Kasumi-1 (cell line): ENCODE results near the gene SPATA12.

Experiments used
- DNase-seq, 2 experiments: peaks; one replicate each; lab custom pipeline; 2025; lab: John Stamatoyannopoulos, UW

The SPATA12 gene, protein sequence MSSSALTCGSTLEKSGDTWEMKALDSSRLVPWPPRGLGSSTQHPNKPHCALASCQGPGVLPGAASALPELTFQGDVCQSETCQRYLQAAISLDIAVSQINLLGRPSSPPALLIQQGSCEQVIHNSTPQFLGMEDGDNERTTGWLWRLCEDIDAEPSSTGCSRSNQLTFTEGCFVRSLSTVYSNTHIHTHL

DNA sequence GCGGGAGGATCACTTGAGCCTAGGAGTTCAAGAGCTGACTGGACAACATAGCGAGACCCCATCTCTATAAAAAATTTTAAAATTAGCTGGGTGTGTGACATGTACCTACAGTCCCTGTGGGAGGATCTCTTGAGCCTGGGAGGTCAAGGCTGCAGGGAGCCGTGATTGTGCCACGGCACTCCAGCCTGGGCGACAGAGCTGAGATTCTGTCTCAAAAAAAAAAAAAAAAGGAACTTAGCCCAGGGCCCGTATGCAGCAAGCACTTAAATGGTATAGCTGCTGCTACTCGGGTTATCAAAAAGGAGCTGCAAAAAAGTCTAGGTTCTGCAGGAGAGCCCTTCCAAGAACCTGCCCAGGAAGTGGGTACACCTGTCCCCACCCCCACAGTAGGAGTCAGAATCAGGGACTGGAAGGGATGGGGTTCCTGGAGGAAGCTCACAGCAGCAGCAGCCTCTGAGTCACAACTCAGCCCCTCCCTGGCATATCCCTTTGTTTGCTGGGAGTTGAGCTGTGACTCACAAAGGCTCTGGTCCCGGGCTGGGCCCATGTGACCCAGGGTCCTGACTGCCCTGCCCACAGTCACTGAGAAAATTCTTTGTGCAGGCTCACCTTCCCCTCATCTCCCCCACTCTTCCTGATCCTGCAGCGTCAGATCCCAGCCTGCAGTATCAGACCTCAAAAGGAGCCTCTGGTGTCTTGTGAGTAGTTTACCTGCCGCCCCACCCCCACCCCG lies at the start of gene SPATA12:
TSS of gene SPATA12 (plus strand) at position 576 of the 733 bp plus-strand sequence. CDS start 13,031 bp downstream, outside the sequence.
- DNase-seq: peak; percentile 74 to 76

DNA sequence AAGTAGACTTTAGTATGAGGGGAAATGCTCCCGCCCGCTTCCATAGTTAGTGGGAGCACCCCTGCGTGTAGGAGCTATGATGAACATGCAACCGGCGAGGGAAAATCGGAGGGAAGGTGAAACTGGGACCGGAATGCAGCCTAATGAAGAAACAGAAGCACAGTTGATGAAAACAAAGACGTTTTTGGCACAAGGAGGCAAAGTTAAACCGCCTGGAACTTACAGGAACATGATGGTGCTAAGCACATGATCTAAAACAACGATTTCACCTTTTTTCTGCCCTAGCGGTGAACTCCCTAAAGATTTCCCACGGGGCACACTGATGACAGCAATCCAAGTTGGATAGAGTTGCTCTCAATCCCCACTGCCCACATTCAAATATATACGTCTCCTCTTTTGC lies 49.4 kb upstream of the SPATA12 start:
- DNase-seq: no peak

DNA sequence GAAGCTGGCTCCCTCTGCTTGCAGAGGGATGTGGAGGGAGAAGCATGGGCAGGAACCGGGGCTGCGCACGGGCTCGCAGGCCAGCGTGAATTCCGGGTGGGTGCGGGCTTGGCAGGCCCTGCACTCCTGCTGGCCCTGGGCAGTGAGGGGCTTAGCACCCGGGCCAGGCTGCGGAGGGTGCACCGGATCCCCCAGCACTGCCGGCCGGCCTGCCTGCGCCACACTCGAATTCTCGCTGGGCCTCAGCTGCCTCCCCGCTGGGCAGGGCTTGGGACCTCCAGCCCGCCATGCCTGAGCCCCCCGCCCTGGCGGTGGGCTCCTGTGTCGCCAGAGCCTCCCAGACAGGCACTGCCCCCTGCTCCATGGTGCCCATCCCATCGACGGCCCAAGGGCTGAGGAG lies 47.6 kb upstream of the SPATA12 start:
- no peak for DNase-seq

DNA sequence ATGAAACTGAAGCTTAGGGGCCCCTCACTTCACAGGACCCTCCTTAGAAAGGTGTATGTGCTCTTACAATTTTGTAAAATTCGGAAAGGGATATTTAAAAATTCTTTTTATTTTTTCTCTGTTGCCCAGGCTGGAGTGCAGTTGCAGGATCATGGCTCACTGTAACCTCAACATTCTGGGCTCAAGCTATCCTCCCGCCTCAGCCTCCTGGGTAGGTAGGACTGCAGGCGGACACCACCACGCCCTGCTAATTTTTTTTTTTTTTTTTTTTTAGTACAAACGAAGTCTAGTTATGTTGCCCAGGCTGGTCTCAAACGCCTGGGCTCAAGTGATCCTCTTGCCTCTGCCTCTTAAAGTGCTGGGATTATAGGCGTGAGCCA lies 45.1 kb upstream of the SPATA12 start:
- no peak for DNase-seq

DNA sequence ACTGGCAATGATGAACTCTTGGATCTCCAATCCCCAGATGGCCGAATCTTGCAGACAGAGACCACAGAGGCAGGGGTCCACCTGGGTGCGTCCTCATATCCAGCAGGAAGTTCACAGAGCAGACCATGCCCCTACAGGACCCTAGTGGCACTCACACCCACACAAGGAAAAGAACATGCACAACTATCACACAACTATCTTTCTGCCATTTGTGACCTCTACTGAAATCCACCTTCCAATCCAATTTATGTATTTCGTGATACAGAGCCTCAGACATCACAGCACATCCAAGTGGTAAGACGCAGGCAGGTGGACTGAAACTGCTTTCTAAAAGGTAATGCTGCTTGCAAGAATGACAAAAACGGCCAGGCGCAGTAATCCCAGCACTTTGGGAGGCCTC lies 44.6 kb upstream of the SPATA12 start:
- no peak for DNase-seq

DNA sequence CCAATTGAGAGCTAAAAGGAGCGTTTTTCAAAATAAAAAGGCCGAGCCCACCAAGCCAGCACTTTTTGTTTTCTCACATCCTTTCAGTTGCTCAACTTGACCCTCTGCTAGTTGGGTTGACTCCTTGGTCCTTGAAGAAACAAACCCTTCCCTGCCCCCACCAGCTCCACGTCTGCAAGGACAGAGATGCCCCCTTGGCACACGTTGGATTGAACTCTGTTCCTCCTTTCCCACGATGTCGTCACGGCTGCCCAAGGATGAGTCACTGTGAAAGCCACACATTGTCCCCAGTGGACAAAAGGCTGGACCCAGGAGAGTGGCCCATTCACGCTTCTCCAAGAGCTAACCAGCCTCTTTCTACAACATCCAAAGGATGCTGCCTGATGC lies 43.0 kb upstream of the SPATA12 start:
- no peak for DNase-seq

DNA sequence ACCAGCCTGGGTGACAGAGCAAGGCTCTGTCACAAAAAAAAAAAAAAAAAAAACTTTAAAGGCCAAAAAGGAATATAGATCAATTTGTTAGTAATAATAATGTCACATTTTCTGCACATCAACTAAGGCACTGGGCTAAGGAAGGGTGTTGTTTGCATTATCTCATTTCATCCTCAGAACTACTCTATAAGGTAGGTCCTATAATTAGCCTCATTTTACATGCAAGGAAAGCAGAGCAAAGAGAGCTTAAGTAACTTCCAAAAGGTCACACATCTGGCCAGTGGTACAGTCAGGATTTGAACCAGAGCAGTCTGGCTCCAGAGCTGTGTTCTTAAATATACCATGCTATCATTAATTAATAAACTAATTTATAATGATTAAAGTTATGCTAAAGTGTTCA lies 42.2 kb upstream of the SPATA12 start:
- DNase-seq: no peak

DNA sequence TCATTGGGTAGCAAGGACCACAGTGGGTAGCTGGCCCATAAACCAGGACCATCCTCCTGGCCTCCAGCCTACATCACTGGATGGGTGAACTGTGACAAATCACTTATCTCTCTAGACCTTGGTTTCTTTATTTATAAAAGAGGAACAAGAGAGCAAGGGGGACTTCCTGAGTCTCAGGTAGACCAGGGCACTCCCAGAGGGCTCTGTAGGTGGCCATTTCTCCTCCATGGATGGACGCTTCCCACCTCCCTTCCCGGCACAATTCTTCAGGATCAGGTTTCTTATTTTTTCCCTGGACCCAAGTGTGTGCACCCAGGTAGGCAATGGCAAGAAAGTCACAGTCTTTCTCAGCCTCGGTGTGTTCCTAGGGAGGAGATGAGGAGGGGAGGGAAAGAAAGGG lies 41.4 kb upstream of the SPATA12 start:
- DNase-seq: no peak

DNA sequence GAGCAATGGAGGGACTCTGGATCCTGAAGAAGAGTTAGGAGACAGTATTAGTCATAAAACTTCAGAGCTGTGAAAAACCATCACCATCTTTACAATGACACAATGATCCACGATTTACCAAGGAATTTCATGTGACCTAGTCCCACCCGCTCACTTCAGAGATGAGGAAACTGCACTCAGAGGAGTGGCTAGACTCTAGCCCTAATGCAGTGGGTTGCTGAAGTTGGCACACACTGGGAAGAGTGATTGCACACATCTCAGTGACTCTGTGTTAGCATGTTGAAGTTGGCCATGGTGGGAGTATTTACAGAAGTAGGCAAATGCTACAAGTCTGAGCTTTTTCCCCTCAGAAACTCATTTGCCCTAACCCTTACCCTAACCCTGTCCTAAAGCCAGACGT lies 35.2 kb upstream of the SPATA12 start:
- no peak for DNase-seq

DNA sequence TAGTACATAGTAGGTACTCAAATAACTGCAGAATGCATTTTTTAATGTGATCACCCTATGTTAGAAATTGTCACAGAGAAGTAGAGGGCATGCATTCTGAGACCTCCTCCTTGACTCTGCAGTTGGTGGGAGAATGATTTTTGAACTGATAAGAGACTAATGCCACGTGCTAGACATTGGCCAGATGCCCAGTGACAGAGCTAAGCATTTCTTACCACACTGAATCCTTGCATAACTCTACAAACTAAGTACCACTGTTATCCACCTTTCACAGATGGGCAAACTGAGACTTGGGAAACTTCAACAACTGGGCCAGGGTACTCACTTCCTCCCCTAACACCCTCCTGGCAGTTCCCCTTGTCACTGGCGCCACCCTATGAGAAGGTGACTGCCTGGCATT lies 33.5 kb upstream of the SPATA12 start:
- peak; percentile 21 to 25 for DNase-seq

DNA sequence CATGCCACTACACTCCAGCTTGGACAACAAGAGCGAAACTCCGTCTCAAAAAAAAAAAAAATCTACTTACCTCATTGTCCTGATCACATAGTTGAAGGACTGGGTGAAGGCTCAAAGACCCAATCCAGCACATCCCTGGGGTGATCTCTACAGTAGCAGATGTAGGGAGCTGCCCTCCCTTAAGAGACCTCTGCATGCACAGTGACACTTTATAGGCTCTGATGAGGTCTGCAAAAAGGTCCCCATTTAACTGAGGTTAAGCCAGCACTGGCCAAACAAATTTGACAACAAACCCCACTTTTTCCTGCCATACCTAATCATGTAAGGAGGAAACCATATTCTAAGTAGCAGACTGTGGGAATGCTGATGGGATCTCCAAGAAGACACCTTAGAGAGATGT lies 31.1 kb upstream of the SPATA12 start:
- no peak for DNase-seq

DNA sequence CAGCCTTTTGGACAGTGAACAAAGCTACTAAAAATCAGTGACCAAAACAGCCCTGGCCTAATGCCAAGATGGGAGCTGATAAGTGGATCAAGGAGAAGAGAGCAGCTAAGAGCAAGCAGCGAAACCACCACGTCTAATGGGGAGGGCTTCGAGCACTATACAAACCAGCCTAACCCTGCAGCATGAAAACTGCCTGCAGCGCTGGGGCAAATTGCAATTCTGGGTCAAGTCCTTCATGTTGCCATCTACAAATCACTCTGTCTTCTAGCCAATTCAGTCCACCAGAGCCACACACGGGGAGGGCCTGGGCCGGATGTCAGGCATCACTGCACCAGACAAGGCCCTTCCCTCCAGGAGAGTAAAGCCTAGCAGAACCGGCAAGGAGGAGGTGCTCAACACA lies 30.5 kb upstream of the SPATA12 start:
- DNase-seq: no peak

DNA sequence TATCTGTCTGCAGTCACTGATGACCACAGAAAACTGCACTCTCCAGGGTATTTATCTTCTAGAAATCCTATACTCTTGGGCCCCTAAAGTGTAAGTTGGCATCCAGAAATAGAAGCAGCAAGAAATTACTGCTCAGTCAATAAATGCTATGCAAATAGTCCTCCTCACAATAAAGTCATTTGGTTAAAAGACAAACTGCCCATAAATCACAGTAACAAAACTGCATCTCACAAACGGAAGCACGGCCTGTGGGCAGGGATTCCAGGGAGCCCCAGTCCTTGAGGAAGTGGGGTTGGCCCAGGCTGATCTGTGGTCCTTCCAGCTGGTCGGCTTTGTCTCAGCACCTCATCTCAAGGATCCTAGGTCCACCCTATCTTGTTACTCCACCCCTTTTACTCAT lies 29.7 kb upstream of the SPATA12 start:
- DNase-seq: no peak

DNA sequence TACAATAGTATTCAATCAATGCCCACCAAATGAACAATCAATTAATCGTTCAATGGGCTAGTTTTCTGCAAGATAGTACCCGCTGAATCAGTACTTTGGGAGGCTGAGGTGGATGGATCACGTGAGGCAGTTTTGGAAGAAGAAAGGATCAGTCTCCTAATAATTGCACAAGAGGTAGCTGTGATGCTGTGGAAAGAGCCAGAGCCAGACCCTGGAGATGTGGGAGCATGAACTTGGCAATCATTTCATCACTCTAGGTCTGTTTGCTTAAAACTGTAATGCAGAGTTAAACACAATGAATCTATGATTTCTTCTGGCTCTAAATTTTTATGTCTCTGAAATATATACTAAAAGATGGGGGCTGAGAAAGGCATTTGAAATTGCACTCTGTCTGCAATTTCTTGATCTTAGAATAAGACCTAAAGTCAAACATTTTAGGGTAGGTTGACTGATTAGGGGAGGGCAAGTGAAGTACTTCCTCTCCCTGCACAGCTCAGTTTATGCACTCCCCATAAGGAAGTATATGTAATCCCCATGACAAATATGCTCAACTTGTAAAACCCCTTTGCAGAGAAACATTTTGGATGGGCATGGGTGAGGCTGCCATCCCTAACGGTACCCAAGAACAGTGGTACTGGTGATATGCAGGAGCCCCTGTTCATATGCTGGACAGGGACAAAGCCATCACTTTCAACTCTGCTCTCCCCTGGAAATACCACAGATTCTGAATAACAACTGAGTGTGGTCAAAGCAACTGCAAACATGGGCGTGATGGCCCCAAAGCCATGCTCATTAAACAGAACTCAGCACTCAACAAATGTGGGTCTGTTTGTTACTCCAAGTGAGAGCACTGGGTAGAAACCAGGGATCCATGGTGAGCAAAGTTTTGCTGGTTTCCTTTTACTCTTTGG lies 28.6 kb upstream of the SPATA12 start:
- DNase-seq: peak; percentile 31 to 39

DNA sequence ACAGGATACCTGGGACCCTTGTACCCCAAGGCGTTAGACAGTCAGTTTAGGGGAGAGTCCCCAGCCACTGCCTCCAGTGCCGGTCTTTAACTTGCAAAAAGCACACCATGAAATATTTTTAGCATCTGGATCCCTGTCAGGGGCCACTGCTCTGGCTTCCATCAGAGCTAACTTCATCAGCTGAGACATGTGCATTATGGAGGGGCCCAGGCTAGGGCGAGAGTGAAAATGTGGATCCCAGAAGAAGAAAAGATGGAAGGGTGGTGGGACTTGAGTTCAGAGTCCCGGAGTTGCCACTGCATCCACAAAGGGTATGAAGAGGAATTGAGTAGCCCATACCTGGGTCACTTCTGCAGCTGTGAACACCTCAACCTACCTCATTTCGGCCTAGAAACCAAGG lies 23.5 kb upstream of the SPATA12 start:
- no peak for DNase-seq

DNA sequence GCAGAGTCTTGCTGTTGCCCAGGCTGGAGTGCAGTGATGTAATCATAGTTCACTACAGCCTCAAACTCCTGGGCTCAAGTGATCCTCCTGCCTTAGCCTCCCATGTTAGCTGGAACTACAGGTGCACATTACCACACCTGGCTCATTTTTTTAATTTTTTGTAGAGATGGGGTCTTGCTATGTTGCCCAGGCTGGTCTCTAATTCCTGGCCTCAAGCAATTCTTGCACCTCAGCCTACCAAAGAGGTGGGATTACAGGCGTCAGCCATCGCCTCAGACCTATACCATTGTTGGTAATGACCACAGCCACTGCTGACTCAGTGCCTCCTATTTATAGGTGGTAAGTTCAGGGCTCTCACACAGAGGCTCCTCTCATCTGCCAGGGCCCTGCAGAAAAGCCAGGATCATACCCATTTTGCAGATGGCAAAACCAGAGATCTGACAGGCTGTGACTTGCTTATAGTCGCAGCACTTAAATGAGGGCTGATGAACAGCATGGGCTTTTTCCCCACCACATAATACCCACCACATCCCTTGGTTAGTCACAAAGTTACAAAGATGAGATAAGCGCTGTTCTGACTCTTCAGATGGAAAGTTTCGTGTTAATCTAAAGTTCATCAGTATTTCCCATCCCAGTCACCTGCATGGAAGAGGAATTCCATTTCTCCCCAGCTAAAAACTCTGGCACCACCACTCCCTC lies 21.8 kb upstream of the SPATA12 start:
- no peak for DNase-seq

DNA sequence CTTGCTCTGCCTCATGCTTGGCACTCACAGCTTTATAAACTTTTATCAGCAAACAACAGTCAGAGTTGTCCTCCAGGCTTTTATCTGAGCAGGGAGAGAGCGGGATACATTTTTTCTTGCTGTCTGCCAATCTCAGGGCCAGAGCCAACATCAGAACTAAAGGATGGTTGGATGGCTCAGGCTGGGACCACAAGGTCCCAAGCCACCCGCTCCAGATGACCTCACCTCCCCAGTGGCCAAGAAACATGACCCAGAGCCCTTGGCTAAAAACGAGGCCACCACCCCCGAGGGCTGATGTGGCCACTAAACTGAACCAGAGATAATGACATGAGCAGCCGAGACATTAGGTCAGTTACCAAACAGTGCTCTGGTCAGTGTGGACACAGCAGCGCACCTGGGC lies 18.8 kb upstream of the SPATA12 start:
- DNase-seq: no peak

DNA sequence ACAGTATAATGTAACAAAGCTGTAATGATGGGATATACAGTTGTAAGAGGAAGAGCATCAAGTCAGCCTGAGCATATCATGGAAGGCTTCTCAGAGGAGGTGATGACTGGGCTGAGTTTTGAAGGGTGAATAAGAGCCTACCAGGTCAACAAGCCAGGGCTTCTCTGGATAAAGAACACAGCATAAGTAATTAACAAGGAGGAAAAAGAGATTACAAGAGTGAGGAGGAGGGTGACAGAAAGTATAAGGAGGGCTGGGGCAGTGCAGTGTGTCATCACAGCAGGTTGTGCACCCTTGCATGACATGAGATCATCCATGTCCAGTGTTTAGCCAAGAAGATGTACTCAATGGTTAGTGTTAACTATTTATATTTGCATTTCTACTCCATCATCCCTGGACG lies 16.9 kb upstream of the SPATA12 start:
- no peak for DNase-seq

DNA sequence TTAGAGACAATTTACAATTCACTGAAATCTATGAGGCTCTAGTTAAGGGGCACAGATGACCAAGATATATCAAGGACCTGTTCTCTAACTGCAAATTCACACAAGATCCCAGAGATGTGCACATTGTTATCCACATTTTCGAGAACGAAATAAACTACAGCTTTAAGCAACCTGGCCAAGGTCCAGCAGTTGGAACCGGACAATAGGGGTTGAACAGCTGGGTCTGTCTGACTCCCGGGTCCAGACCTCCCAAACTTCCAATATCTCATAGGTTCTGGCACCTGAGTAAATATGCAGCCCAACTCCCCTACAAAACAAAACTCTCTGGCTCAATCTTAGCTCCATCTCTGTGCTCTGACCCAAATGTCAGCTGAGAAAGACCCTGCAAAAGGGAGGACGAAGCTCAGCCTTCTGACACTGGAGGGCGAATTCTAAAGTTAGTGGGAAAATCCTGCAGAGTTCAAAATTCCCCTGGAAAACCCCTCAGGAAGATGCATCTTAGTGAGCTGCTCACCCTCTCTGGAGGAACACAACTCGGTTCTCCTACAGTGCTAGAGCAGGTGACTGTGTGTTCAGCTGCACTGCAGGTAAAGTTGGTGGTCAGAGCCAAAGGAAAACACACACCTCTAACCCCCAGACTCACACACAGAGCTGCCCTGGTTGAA lies 14.2 kb upstream of the SPATA12 start:
- no peak for DNase-seq

DNA sequence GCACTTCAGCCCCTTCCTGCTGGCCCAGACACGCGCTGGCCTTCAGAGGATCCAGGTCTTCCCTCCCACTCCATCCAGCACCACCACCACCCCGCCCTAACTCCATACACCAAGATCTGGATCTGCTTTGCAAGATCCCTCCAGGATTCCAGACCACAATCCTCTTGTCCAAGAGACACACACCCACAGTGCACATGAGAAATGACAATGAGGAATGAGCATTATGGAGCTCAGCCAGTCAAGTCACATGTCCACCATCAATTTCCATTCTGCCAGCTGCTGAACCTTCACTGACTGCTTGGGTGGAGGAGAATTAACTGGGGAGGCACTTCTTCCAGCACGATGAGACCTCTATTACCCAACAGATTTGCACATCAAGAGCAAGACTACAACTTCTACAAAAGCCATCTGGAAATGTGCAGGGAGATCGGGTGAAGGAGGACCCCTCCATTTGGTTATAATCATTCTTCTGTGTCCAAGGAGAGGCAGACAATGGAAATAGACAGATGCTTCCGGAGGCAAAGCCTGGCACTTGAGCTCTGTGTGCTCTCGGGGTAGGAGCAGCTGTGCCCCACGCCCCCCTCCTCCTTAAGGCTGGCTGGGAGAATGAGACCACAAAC lies 12.3 kb upstream of the SPATA12 start:
- DNase-seq: peak; percentile 57 to 76

DNA sequence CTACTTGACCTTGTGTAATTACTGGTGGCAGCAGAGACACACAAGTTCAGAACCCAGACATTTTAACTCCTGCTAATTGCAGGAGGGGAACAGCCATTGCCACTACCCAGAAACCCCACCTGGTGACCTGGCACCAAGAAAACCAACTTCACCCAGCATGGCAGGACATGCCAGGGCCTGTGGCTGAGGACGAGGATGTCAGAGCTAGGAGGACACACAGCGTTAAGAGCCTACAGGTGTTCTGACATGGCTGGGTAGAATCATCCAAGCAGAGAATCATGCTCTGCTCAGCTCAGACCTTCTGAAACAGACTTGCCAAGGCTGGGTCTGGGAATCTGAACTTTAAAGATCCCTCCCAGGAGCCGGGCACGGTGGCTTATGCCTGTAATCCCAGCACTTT lies 11.7 kb upstream of the SPATA12 start:
- DNase-seq: no peak
